Upper lobe of left lung (tissue), 4 donors: ENCODE results near the gene AHNAK.

ENCODE experiments used
- EP300 ChIP-seq, 4 donors: sonication (generic); formaldehyde crosslinking; IDR thresholded peaks; one replicate each; pipeline ENCODE4 v1.5.1; 2017; ENCODE audit warnings: antibody characterized with exemption in 4 of 4, control low read depth in 2 of 4
- POLR2A ChIP-seq, 4 donors: fragments of 450-650 bp; IDR thresholded peaks; one replicate each; pipeline ENCODE4 v1.5.1; 2016 to 2017; ENCODE audit warnings: antibody characterized with exemption in 4 of 4, mild to moderate bottlenecking in 2 of 4
- POLR2AphosphoS5 ChIP-seq, 2 donors: sonication (generic); formaldehyde crosslinking; IDR thresholded peaks; one replicate each; pipeline ENCODE4 v1.5.1; 2017; ENCODE audit warnings: antibody characterized with exemption in 2 of 2
- TF ChIP-seq, protein P1 (sequence below), 6 experiments: fragments of 450-650 bp in 4 of 6; fragments of 200-600 bp in 2 of 6; sonication (generic) in 2 of 6; IDR thresholded peaks; one replicate each; pipeline ENCODE4 v1.5.1; 2016 to 2019; ENCODE audit warnings: antibody characterized with exemption in 6 of 6

DNA sequence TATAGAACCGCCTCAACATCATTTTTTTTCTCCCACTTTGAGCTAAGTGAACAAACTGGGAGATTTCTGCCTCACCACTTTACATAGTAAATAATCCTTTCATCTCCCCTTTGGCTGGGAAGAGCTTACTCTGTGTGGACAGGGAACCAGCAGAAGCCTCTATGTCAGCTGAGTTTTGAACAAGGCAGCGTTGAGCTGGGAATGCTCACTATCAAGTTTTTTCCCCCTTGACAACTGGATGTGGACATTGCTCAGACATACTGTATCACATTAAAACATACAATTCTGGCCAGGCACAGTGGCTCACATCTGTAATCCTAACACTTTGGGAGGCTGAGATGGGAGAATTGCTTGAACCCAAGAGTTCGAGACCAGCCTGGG is 46.0 kb downstream of the AHNAK start:
- TF ChIP-seq, protein P1, sequence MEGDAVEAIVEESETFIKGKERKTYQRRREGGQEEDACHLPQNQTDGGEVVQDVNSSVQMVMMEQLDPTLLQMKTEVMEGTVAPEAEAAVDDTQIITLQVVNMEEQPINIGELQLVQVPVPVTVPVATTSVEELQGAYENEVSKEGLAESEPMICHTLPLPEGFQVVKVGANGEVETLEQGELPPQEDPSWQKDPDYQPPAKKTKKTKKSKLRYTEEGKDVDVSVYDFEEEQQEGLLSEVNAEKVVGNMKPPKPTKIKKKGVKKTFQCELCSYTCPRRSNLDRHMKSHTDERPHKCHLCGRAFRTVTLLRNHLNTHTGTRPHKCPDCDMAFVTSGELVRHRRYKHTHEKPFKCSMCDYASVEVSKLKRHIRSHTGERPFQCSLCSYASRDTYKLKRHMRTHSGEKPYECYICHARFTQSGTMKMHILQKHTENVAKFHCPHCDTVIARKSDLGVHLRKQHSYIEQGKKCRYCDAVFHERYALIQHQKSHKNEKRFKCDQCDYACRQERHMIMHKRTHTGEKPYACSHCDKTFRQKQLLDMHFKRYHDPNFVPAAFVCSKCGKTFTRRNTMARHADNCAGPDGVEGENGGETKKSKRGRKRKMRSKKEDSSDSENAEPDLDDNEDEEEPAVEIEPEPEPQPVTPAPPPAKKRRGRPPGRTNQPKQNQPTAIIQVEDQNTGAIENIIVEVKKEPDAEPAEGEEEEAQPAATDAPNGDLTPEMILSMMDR (IDR thresholded peaks at IDR 0.05), result no peak
- TF ChIP-seq POLR2A (IDR thresholded peaks at IDR 0.05), result no peak
- TF ChIP-seq EP300 (IDR thresholded peaks at IDR 0.05), result no peak
- no peak for TF ChIP-seq POLR2AphosphoS5 (IDR thresholded peaks at IDR 0.05)
